H1 (cell line): Measurements from ENCODE around the gene SBF2. TPM values are rescaled to one million over a fixed set of nuclear protein-coding genes. Genes with fewer than 3 reads are reported as not detected.

Source experiments
- CHD7 ChIP-seq: fragments of 300-600 bp; sonication (generic); IDR thresholded peaks from 2 replicates; pipeline ENCODE4 v1.7.1; 2012; ENCODE audit warnings: low read length, moderate library complexity, mild to moderate bottlenecking, inconsistent platforms; ENCODE audit not compliant: insufficient replicate concordance
- polyA plus RNA-seq, 7 experiments: library from polyadenylated mRNA; depleted of rRNA in 3 of 7; stranded (reverse) in 5 of 7; unstranded in 2 of 7; fragments of >200 nt in 5 of 7; fragments of 200-250 nt in 2 of 7; gene quantifications; 1 replicate in 5 of 7; 2 replicates in 1 of 7; 4 replicates in 1 of 7; pipeline versions ENCODE4 v1.2.1 to v1.2.3, GENCODE V29; 2011 to 2013; ENCODE audit warnings: missing spikeins in 2 of 7, mixed read lengths in 2 of 7
- total RNA-seq: library from RNA; stranded (reverse); fragmentation: NEBNext Ultra II Directional; extraction: Animal tissue kit (Norgen Biotek cat#: 25700); gene quantifications from 2 replicates; pipeline ENCODE4 v1.2.1, GENCODE V29; 2021

Gene SBF2
- total and polyA plus RNA-seq, 2 of the 8 experiments (the other 6 are each of a cell fraction or from before 2014, with no cell fraction given) = 36.7 to 50.5 TPM

- no peak for TF ChIP-seq CHD7
Measured at GRCh38 chr11:9803685-9804418, 490.2 kb downstream of the SBF2 start (continued).
